NCI-H1436 (cell line): Measurements from ENCODE around the gene NSUN4.
A peak's percentile ranks its signal among the peaks of the same experiment; 100 is the strongest.
"Not testable (repeated sequence)": the region's sequence is repeated elsewhere in the genome, so short reads cannot be mapped to it uniquely, and the experiment has no call there.

Experiments used
- DNase-seq: peaks from one replicate; lab custom pipeline; 2025; lab: John Stamatoyannopoulos, UW

The NSUN4 gene

GRCh38 chr1:46340404-46341221 lies at the start of gene NSUN4:
Gene NSUN4 (plus strand): TSS chr1:46340807. CDS start chr1:46340827, 20 bp downstream.
- peak; percentile 88 for DNase-seq

- no peak for DNase-seq
Measured at GRCh38 chr1:46295306-46295705, 45.3 kb upstream of the NSUN4 start.

- DNase-seq = no peak
Measured at GRCh38 chr1:46298387-46298786, 42.2 kb upstream of the NSUN4 start.

GRCh38 chr1:46300673-46301405 lies 39.8 kb upstream of the NSUN4 start:
- DNase-seq = no peak

- no peak for DNase-seq
Measured at GRCh38 chr1:46301406-46301807, 39.2 kb upstream of the NSUN4 start.

- no peak for DNase-seq
Measured at GRCh38 chr1:46301808-46302640, 38.6 kb upstream of the NSUN4 start.

- DNase-seq = no peak
Measured at GRCh38 chr1:46302641-46303037, 38.0 kb upstream of the NSUN4 start.

- DNase-seq = peak; percentile 88
Measured at GRCh38 chr1:46303038-46303871, 37.4 kb upstream of the NSUN4 start, which contains the start of the genes LRRC41 and UQCRH. Gene LRRC41 (minus strand): TSS chr1:46303616. CDS start chr1:46303322, 294 bp downstream. Gene UQCRH (plus strand): TSS chr1:46303698. CDS start chr1:46303767, 69 bp downstream.

- no peak for DNase-seq
Measured at GRCh38 chr1:46303872-46304326, 36.7 kb upstream of the NSUN4 start.

GRCh38 chr1:46306159-46306530 lies 34.5 kb upstream of the NSUN4 start:
- DNase-seq = no peak

GRCh38 chr1:46309401-46310159 lies 31.0 kb upstream of the NSUN4 start:
- DNase-seq = no peak

- no peak for DNase-seq
Measured at GRCh38 chr1:46310321-46310720, 30.3 kb upstream of the NSUN4 start.

- DNase-seq = no peak
Measured at GRCh38 chr1:46315669-46316403, 24.8 kb upstream of the NSUN4 start.

GRCh38 chr1:46317323-46317722 lies 23.3 kb upstream of the NSUN4 start:
- DNase-seq = no peak

- DNase-seq = not testable (repeated sequence)
Measured at GRCh38 chr1:46319301-46319700, 21.3 kb upstream of the NSUN4 start.

- DNase-seq = not testable (repeated sequence)
Measured at GRCh38 chr1:46319960-46320914, 20.4 kb upstream of the NSUN4 start.

- not testable (repeated sequence) for DNase-seq
Measured at GRCh38 chr1:46322191-46322590, 18.4 kb upstream of the NSUN4 start.

- not testable (repeated sequence) for DNase-seq
Measured at GRCh38 chr1:46325285-46326076, 15.1 kb upstream of the NSUN4 start.
